SU-DHL-6 (cell line): Measurements from ENCODE around the gene PSMC3.

Source experiments
- EZH2phosphoT487 ChIP-seq: fragments of 200-600 bp; sonication (generic), shearing (Covaris generic); conservative IDR thresholded peaks from 2 replicates; pipeline ENCODE4 v1.6.1; 2018; ENCODE audit warnings: mild to moderate bottlenecking, antibody characterized with exemption, low read length, moderate library complexity, mixed read lengths
- TF ChIP-seq, protein P1 (sequence below): fragments of 200-600 bp; sonication (generic); IDR thresholded peaks from one replicate; pipeline ENCODE4 v1.5.1; 2017; ENCODE audit warnings: antibody characterized with exemption, mild to moderate bottlenecking, low read length, moderate library complexity; ENCODE audit not compliant: insufficient read depth, poor library complexity, severe bottlenecking

DNA sequence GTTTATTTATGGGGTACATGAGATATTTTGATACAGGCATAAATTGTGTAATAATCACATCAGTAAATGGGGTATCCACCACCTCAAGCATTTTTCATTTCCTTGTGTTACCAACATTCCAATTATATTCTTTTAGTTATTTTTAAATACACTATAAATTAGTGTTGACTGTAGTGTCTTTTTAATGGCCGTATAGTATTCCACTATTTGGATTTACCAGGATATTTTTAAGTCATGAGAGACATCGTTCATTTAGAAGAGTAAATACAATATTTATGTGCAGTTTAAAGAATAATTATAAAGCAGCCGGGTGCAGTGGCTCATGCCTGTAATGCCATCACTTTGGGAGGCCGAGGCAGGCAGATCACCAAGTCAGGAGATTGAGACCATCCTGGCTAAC lies 41.7 kb downstream of the PSMC3 start:
- TF ChIP-seq, protein P1, sequence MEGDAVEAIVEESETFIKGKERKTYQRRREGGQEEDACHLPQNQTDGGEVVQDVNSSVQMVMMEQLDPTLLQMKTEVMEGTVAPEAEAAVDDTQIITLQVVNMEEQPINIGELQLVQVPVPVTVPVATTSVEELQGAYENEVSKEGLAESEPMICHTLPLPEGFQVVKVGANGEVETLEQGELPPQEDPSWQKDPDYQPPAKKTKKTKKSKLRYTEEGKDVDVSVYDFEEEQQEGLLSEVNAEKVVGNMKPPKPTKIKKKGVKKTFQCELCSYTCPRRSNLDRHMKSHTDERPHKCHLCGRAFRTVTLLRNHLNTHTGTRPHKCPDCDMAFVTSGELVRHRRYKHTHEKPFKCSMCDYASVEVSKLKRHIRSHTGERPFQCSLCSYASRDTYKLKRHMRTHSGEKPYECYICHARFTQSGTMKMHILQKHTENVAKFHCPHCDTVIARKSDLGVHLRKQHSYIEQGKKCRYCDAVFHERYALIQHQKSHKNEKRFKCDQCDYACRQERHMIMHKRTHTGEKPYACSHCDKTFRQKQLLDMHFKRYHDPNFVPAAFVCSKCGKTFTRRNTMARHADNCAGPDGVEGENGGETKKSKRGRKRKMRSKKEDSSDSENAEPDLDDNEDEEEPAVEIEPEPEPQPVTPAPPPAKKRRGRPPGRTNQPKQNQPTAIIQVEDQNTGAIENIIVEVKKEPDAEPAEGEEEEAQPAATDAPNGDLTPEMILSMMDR: no peak
- no peak for TF ChIP-seq EZH2phosphoT487
